CD8-positive, alpha-beta memory T cell (primary cell): ENCODE measurements around the gene NABP2. TPM values are rescaled to one million over a fixed set of nuclear protein-coding genes. Genes with fewer than 3 reads are reported as not detected.

ENCODE experiments used
- CTCF ChIA-PET: fragments of 350-600 bp; sonication (Branson Sonifier 250); formaldehyde crosslinking; loops from one replicate; lab custom pipeline; 2021; ENCODE audit warnings: antibody characterized with exemption; lab: Charles Lee
- POLR2A ChIA-PET: fragments of 350-600 bp; sonication (Branson Sonifier 250); formaldehyde crosslinking; loops from one replicate; lab custom pipeline; 2021; ENCODE audit warnings: antibody characterized with exemption; lab: Charles Lee
- DNase-seq, 5 donors: peaks; one replicate each; pipeline versions ENCODE4 v3.0.0 to v3.0.0-alpha.2; 2020 to 2022; ENCODE audit warnings: mixed read lengths in 1 of 5
- H3K27ac ChIP-seq: one replicate; pipeline ENCODE4 v1.7.0; 2013; ENCODE audit warnings: low read depth, mild to moderate bottlenecking, low read length, moderate library complexity
- H3K27me3 ChIP-seq: 2 replicates; pipeline ENCODE4 v1.7.0; 2013; ENCODE audit warnings: low read length, mild to moderate bottlenecking; ENCODE audit not compliant: insufficient read depth, poor library complexity, severe bottlenecking
- H3K36me3 ChIP-seq: 2 replicates; pipeline ENCODE4 v1.7.0; 2013; ENCODE audit warnings: mild to moderate bottlenecking, low read length, moderate library complexity; ENCODE audit not compliant: insufficient read depth
- H3K4me1 ChIP-seq: 2 replicates; pipeline ENCODE4 v1.7.0; 2013; ENCODE audit warnings: mild to moderate bottlenecking, low read length, moderate library complexity; ENCODE audit not compliant: insufficient read depth
- H3K4me3 ChIP-seq: 2 replicates; pipeline ENCODE4 v1.7.0; 2013; ENCODE audit warnings: mild to moderate bottlenecking, low read length
- H3K9me3 ChIP-seq: 2 replicates; pipeline ENCODE4 v1.7.0; 2013; ENCODE audit warnings: mild to moderate bottlenecking, low read length
- H3K27ac Mint-ChIP-seq, 8 donors: one replicate each; pipeline ENCODE4 v1.8.0; 2020 to 2021; ENCODE audit warnings: mixed read lengths in 8 of 8, mild to moderate bottlenecking in 6 of 8, inconsistent platforms in 3 of 8, moderate library complexity in 3 of 8
- H3K27me3 Mint-ChIP-seq, 2 donors: one replicate each; pipeline ENCODE4 v1.8.0; 2020 to 2021; ENCODE audit warnings: mixed read lengths in 2 of 2, mild to moderate bottlenecking in 1 of 2, moderate library complexity in 1 of 2
- H3K36me3 Mint-ChIP-seq, 3 donors: one replicate each; pipeline ENCODE4 v1.8.0; 2020 to 2021; ENCODE audit warnings: mixed read lengths in 3 of 3, inconsistent platforms in 1 of 3, mild to moderate bottlenecking in 1 of 3
- H3K4me1 Mint-ChIP-seq, 3 donors: one replicate each; pipeline ENCODE4 v1.8.0; 2020 to 2021; ENCODE audit warnings: mixed read lengths in 3 of 3, inconsistent platforms in 1 of 3, mild to moderate bottlenecking in 1 of 3
- H3K4me3 Mint-ChIP-seq, 7 donors: one replicate each; pipeline ENCODE4 v1.8.0; 2020 to 2021; ENCODE audit warnings: mixed read lengths in 7 of 7, mild to moderate bottlenecking in 6 of 7, moderate library complexity in 4 of 7, inconsistent platforms in 2 of 7
- H3K9me3 Mint-ChIP-seq, 5 donors: one replicate each; pipeline ENCODE4 v1.8.0; 2020 to 2022; ENCODE audit warnings: mixed read lengths in 5 of 5, mild to moderate bottlenecking in 3 of 5, moderate library complexity in 2 of 5, inconsistent platforms in 1 of 5
- polyA plus RNA-seq: library from polyadenylated mRNA; unstranded; fragments of 300-500 nt; fragmentation: Illumina TruSeq; gene quantifications from one replicate; pipeline ENCODE4 v1.2.3, GENCODE V29; 2021
- total RNA-seq, 2 experiments: library from RNA; stranded (reverse); gene quantifications; one replicate each; pipeline ENCODE4 v1.2.3, GENCODE V29; 2021

Gene NABP2
- total and polyA plus RNA-seq, 3 experiments from 2014 or later, result 4.6 to 104 (median 102) TPM

GRCh38 chr12:56198836-56199235 is 25.3 kb upstream of the NABP2 start:
- no peaks in the 10 kb centered on the region for H3K27me3 Mint-ChIP-seq
- Histone ChIP-seq H3K27ac (no peak overlapping the region), H3K4me3 (no peak overlapping the region), H3K9me3 (no peaks in the 10 kb centered on the region), H3K36me3 (no peaks in the 10 kb centered on the region), H3K27me3 (no peaks in the 10 kb centered on the region), H3K4me1 (no peaks in the 10 kb centered on the region)
- H3K36me3 Mint-ChIP-seq, result peaks cover 0 to 3% (median 0%) of the 10 kb centered on the region in 3 donors
- ChIA-PET POLR2A (no interaction called here), CTCF (interaction anchor here (0.9 kb wide), 1 partner anchor 9 kb away, joined by 3 read pairs; no protein-coding TSS in a partner anchor)
- H3K4me1 Mint-ChIP-seq, result peaks cover 0 to 8% (median 0%) of the 10 kb centered on the region in 3 donors
- no peaks in the 10 kb centered on the region for H3K9me3 Mint-ChIP-seq
- no peak overlapping the region for H3K4me3 Mint-ChIP-seq
- peak overlapping the region in 4 of 8 donors; percentile 17 to 80 (median 43) for H3K27ac Mint-ChIP-seq
- DNase-seq, result no peak

- DNase-seq, result no peak
- Mint-ChIP-seq H3K4me1 (peaks cover 0 to 8% (median 0%) of the 10 kb centered on the region in 3 donors), H3K9me3 (no peaks in the 10 kb centered on the region), H3K4me3 (no peak overlapping the region), H3K27ac (peak overlapping the region in 7 of 8 donors; percentile 8 to 84 (median 42)), H3K36me3 (peaks cover 0 to 29% (median 4%) of the 10 kb centered on the region in 3 donors), H3K27me3 (no peaks in the 10 kb centered on the region)
- no peaks in the 10 kb centered on the region for H3K9me3 ChIP-seq
- H3K27ac ChIP-seq, result no peak overlapping the region
- ChIA-PET CTCF (interaction anchor here (1.2 to 4.0 kb wide), 5 partner anchors 10 to 55 kb away, joined by 3 to 16 read pairs (median 4); partner anchors contain the start of gene SMARCC2), POLR2A (no interaction called here)
- H3K36me3 ChIP-seq, result peaks cover 23% of the 10 kb centered on the region
- H3K4me3 ChIP-seq, result no peak overlapping the region
- no peaks in the 10 kb centered on the region for H3K27me3 ChIP-seq
- no peaks in the 10 kb centered on the region for H3K4me1 ChIP-seq
Observed at GRCh38 chr12:56202366-56202765, 21.8 kb upstream of the NABP2 start.

DNA sequence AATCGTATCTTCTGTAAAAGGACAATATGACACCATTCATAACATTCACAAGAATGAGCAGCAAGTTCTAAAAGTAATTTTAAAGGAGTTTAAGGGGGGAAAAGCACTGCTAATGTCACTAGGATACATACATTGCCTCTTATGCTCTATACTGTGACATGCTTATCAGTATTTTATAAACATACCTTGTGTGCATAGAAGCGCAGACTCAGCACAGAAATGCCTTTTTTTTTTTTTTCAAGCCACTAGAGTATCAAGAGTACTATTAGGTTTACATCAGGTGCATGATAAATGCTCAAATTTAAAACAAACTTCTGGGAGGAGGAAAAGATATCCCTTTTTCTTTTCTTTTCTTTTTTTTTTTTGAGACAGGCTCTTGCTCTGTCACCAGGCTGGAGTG is 21.3 kb upstream of the NABP2 start:
- Mint-ChIP-seq H3K9me3 (no peaks in the 10 kb centered on the region), H3K27me3 (no peaks in the 10 kb centered on the region), H3K4me3 (no peak overlapping the region), H3K36me3 (peaks cover 0 to 34% (median 9%) of the 10 kb centered on the region in 3 donors), H3K4me1 (peaks cover 0 to 8% (median 0%) of the 10 kb centered on the region in 3 donors), H3K27ac (peak overlapping the region in 7 of 8 donors; percentile 3 to 84 (median 24))
- ChIA-PET CTCF (interaction anchor here (1.6 to 4.0 kb wide), 4 partner anchors 11 to 261 kb away, joined by 3 to 16 read pairs (median 6); partner anchors contain the start of gene SMARCC2), POLR2A (no interaction called here)
- peaks cover 27% of the 10 kb centered on the region for H3K36me3 ChIP-seq
- DNase-seq, result no peak
- no peak overlapping the region for H3K27ac ChIP-seq
- no peaks in the 10 kb centered on the region for H3K27me3 ChIP-seq
- no peaks in the 10 kb centered on the region for H3K4me1 ChIP-seq
- no peaks in the 10 kb centered on the region for H3K9me3 ChIP-seq
- H3K4me3 ChIP-seq, result no peak overlapping the region

DNA sequence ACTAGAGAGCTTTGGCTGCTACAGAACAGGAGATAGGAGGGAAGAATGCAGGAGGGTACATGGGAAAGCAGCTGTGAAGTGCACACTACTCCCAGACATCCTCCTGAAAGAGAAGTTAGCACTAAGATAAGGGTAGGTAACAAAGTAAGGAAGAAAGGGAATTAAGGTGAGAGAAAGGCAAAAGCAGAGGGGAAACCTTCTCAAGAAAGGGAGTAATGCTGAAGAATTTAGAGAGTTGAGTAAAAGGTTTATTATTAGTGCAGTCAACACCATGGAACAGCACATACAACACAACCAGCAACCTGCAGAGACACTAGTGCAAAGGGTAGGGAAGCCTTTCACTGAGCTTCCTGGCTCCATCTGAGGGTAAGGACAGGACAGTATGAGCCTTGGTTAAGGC is 19.9 kb upstream of the NABP2 start:
- Mint-ChIP-seq H3K4me1 (peaks cover 0 to 8% (median 0%) of the 10 kb centered on the region in 3 donors), H3K9me3 (no peaks in the 10 kb centered on the region), H3K27ac (peak overlapping the region in 5 of 8 donors; percentile 2 to 78 (median 53)), H3K36me3 (peaks cover 0 to 42% (median 11%) of the 10 kb centered on the region in 3 donors), H3K27me3 (no peaks in the 10 kb centered on the region), H3K4me3 (no peak overlapping the region)
- POLR2A ChIA-PET, result no interaction called here
- Histone ChIP-seq H3K4me3 (no peak overlapping the region), H3K27ac (no peak overlapping the region), H3K9me3 (no peaks in the 10 kb centered on the region), H3K27me3 (no peaks in the 10 kb centered on the region), H3K36me3 (peaks cover 31% of the 10 kb centered on the region), H3K4me1 (no peaks in the 10 kb centered on the region)
- no peak for DNase-seq
- CTCF ChIA-PET, result interaction anchor here (1.4 to 2.1 kb wide), 4 partner anchors 15 to 260 kb away, joined by 3 to 6 read pairs (median 5); partner anchors contain the start of gene SMARCC2

DNA sequence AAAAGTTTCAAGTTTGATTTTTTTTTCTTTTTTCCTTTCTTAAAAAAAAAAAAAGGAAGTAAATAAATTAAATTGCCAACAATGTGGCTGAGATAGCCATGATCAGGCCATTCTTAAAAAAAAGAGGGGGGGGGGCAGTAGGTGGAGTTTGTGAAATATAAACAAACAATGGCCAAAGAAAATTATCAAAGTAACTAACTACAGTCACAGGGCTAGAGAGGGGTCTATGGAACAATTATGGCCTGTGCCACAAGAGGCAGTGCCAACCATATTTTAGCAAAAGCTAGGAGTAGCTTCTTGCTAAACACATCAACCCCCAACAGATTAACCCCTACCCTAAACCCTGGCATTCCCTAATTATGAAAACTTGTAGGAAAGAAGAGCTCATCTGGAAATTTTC is 18.7 kb upstream of the NABP2 start:
- no peak for DNase-seq
- CTCF ChIA-PET, result interaction anchor here (1.1 to 3.8 kb wide), 9 partner anchors 9 to 467 kb away, joined by 3 to 19 read pairs (median 3); partner anchors contain the start of genes ANKRD52, RNF41, SMARCC2 and STAT2
- H3K27ac Mint-ChIP-seq, result peak overlapping the region in 3 of 8 donors; percentile 45 to 77 (median 70)
- no peak overlapping the region for H3K4me3 Mint-ChIP-seq
- no peaks in the 10 kb centered on the region for H3K27me3 ChIP-seq
- H3K4me1 ChIP-seq, result no peaks in the 10 kb centered on the region
- H3K4me1 Mint-ChIP-seq, result peaks cover 0 to 8% (median 0%) of the 10 kb centered on the region in 3 donors
- no peak overlapping the region for H3K4me3 ChIP-seq
- H3K36me3 ChIP-seq, result peaks cover 39% of the 10 kb centered on the region
- H3K9me3 Mint-ChIP-seq, result no peaks in the 10 kb centered on the region
- H3K27me3 Mint-ChIP-seq, result no peaks in the 10 kb centered on the region
- POLR2A ChIA-PET, result interaction anchor here (0.6 kb wide), 1 partner anchor 55 kb away, joined by 7 read pairs; no protein-coding TSS in a partner anchor
- H3K36me3 Mint-ChIP-seq, result peaks cover 0 to 51% (median 13%) of the 10 kb centered on the region in 3 donors
- no peaks in the 10 kb centered on the region for H3K9me3 ChIP-seq
- peak overlapping the region; percentile 35 for H3K27ac ChIP-seq

GRCh38 chr12:56206452-56207166 is 17.5 kb upstream of the NABP2 start:
- H3K27me3 Mint-ChIP-seq, result no peaks in the 10 kb centered on the region
- CTCF ChIA-PET, result interaction anchor here (0.6 to 3.8 kb wide), 17 partner anchors 9 to 468 kb away, joined by 3 to 19 read pairs (median 3); partner anchors contain the start of genes RNF41 and STAT2
- H3K4me1 Mint-ChIP-seq, result peaks cover 0 to 8% (median 0%) of the 10 kb centered on the region in 3 donors
- Histone ChIP-seq H3K9me3 (no peaks in the 10 kb centered on the region), H3K36me3 (peaks cover 41% of the 10 kb centered on the region), H3K27me3 (no peaks in the 10 kb centered on the region), H3K4me3 (no peak overlapping the region), H3K27ac (no peak overlapping the region), H3K4me1 (no peaks in the 10 kb centered on the region)
- no peak overlapping the region for H3K4me3 Mint-ChIP-seq
- H3K9me3 Mint-ChIP-seq, result no peaks in the 10 kb centered on the region
- peak overlapping the region in 5 of 8 donors; percentile 4 to 53 (median 39) for H3K27ac Mint-ChIP-seq
- H3K36me3 Mint-ChIP-seq, result peaks cover 0 to 58% (median 16%) of the 10 kb centered on the region in 3 donors
- POLR2A ChIA-PET, result interaction anchor here (0.9 to 1.2 kb wide), 2 partner anchors 14 to 78 kb away, joined by 3 read pairs; partner anchors contain the start of gene ESYT1
- DNase-seq, result peak in 3 of 5 donors; percentile 12 to 57 (median 14)

DNA sequence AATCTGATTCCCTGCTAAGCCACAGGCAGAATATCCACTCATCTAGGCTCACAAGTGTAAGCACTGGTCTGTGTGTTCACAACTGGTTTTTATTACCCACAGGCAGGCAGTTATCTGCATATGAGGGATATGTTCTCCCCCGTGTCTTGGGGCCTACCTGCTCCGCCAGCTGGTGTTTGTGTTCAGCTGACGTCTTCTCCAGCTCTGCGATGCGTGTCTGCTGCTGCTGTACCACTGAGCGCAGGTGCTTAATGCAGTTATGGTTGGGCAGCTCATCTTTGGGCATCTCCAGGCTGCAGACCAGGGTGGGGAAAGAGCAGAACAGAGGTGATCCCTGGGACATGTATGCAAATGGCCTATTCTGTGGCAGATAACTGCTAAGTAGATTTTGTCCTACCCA is 16.1 kb upstream of the NABP2 start:
- Mint-ChIP-seq H3K36me3 (peaks cover 0 to 72% (median 16%) of the 10 kb centered on the region in 3 donors), H3K27me3 (no peaks in the 10 kb centered on the region), H3K9me3 (no peaks in the 10 kb centered on the region), H3K4me1 (no peaks in the 10 kb centered on the region), H3K27ac (peak overlapping the region in 1 of 8 donors; percentile 52), H3K4me3 (no peak overlapping the region)
- POLR2A ChIA-PET, result no interaction called here
- DNase-seq, result no peak
- no peaks in the 10 kb centered on the region for H3K9me3 ChIP-seq
- CTCF ChIA-PET, result interaction anchor here (0.7 to 3.8 kb wide), 5 partner anchors 14 to 256 kb away, joined by 3 to 19 read pairs (median 4); partner anchors contain the start of gene RNF41
- no peaks in the 10 kb centered on the region for H3K4me1 ChIP-seq
- H3K27ac ChIP-seq, result no peak overlapping the region
- H3K4me3 ChIP-seq, result no peak overlapping the region
- H3K36me3 ChIP-seq, result peaks cover 50% of the 10 kb centered on the region
- H3K27me3 ChIP-seq, result no peaks in the 10 kb centered on the region
